SK-N-SH (cell line): Measurements from ENCODE around the gene FOCAD. TPM values are rescaled to one million over a fixed set of nuclear protein-coding genes. Genes with fewer than 3 reads are reported as not detected.

ENCODE experiments used
- CTCF ChIA-PET: fragments of 300-600, 350-600 bp; formaldehyde crosslinking; extraction: SDS; loops from one replicate; lab custom pipeline; 2021; lab: Yijun Ruan, JAX
- POLR2A ChIA-PET: fragments of 350-600 bp; sonication (Branson Sonifier 250); formaldehyde crosslinking; extraction: SDS; loops from one replicate; lab custom pipeline; 2020; ENCODE audit warnings: antibody characterized with exemption, inconsistent platforms; lab: Yijun Ruan, JAX
- DNase-seq: peaks from one replicate; pipeline ENCODE4 v3.0.0; 2012
- H2AFZ ChIP-seq: fragments of 200-600 bp; sonication (generic); 2 replicates; pipeline ENCODE4 v1.8.1; 2016; ENCODE audit warnings: antibody characterized with exemption, mild to moderate bottlenecking, low read depth
- H3F3A ChIP-seq: fragments of 200-600 bp; sonication (generic); replicated peaks from 2 replicates; pipeline ENCODE3; 2016; ENCODE audit warnings: antibody characterized with exemption, mild to moderate bottlenecking; ENCODE audit not compliant: insufficient read depth
- H3K27ac ChIP-seq, 2 experiments: fragments of 200-500 bp in 1 of 2; fragments of 200-600 bp in 1 of 2; sonication (Bioruptor generic) in 1 of 2; sonication (generic), shearing (Covaris generic) in 1 of 2; 2 replicates each; pipeline versions ENCODE4 v1.5.1 to v1.6.1; 2014 to 2016; ENCODE audit warnings: low read depth in 2 of 2, inconsistent platforms in 1 of 2, low read length in 1 of 2, mild to moderate bottlenecking in 1 of 2, mixed read lengths in 1 of 2
- H3K27me3 ChIP-seq: fragments of 200-600 bp; sonication (generic), shearing (Covaris generic); 2 replicates; pipeline ENCODE4 v1.6.1; 2016; ENCODE audit warnings: mixed run types; ENCODE audit not compliant: insufficient read depth
- H3K36me3 ChIP-seq, 2 experiments: fragments of 200-500 bp in 1 of 2; fragments of 200-600 bp in 1 of 2; sonication (Bioruptor generic) in 1 of 2; sonication (generic) in 1 of 2; replicated peaks in 1 of 2; 2 replicates each; pipeline versions ENCODE3 to v1.5.1; 2014 to 2016; ENCODE audit warnings: low read length in 1 of 2, mild to moderate bottlenecking in 1 of 2; ENCODE audit not compliant: insufficient read depth in 2 of 2, control insufficient read depth in 1 of 2
- H3K4me1 ChIP-seq, 2 experiments: fragments of 200-500 bp in 1 of 2; fragments of 200-600 bp in 1 of 2; sonication (Bioruptor generic) in 1 of 2; sonication (generic), shearing (Covaris generic) in 1 of 2; 2 replicates each; pipeline versions ENCODE4 v1.5.1 to v1.6.1; 2014 to 2016; ENCODE audit warnings: low read depth in 1 of 2, low read length in 1 of 2, mixed run types in 1 of 2; ENCODE audit not compliant: insufficient read depth in 2 of 2, control insufficient read depth in 1 of 2
- H3K4me2 ChIP-seq: fragments of 200-600 bp; sonication (generic), shearing (Covaris generic); 2 replicates; pipeline ENCODE4 v1.6.1; 2017; ENCODE audit warnings: mixed run types
- H3K4me3 ChIP-seq, 2 experiments: fragments of 200-500 bp in 1 of 2; fragments of 200-600 bp in 1 of 2; sonication (Bioruptor generic) in 1 of 2; sonication (generic), shearing (Covaris generic) in 1 of 2; 2 replicates each; pipeline versions ENCODE4 v1.5.1 to v1.8.1; 2014 to 2016; ENCODE audit warnings: low read depth in 2 of 2, inconsistent platforms in 1 of 2, low read length in 1 of 2, mild to moderate bottlenecking in 1 of 2, mixed read lengths in 1 of 2, moderate library complexity in 1 of 2
- H3K79me2 ChIP-seq: fragments of 200-600 bp; sonication (generic); 2 replicates; pipeline ENCODE4 v1.8.1; 2017; ENCODE audit warnings: mild to moderate bottlenecking; ENCODE audit not compliant: insufficient read depth
- H3K9ac ChIP-seq: fragments of 200-600 bp; sonication (generic); 2 replicates; pipeline ENCODE4 v1.6.1; 2017; ENCODE audit warnings: mixed run types
- H3K9me2 ChIP-seq: fragments of 200-600 bp; sonication (generic); 2 replicates; pipeline ENCODE4 v1.6.1; 2017; ENCODE audit warnings: mixed run types
- H3K9me3 ChIP-seq: fragments of 200-600 bp; sonication (generic); 2 replicates; pipeline ENCODE4 v1.6.1; 2017; ENCODE audit warnings: mixed run types, mild to moderate bottlenecking, moderate library complexity
- H4K20me1 ChIP-seq: fragments of 200-600 bp; sonication (generic); 2 replicates; pipeline ENCODE4 v1.6.1; 2017; ENCODE audit warnings: mild to moderate bottlenecking, mixed run types; ENCODE audit not compliant: insufficient read depth
- EP300 ChIP-seq, 2 experiments: IDR thresholded peaks; 2 replicates each; pipeline versions ENCODE4 v1.4.0 to v1.6.1; 2012; ENCODE audit warnings: borderline replicate concordance in 1 of 2, low read depth in 1 of 2, low read length in 1 of 2
- FOSL2 ChIP-seq: IDR thresholded peaks from 2 replicates; pipeline ENCODE4 v1.4.0; 2012; ENCODE audit warnings: low read depth, mild to moderate bottlenecking, moderate library complexity, borderline replicate concordance
- FOXM1 ChIP-seq: IDR thresholded peaks from 2 replicates; pipeline ENCODE4 v1.4.0; 2012; ENCODE audit warnings: low read depth, mild to moderate bottlenecking
- JUND ChIP-seq: IDR thresholded peaks from 2 replicates; pipeline ENCODE4 v1.4.0; 2012
- MEF2A ChIP-seq: IDR thresholded peaks from 2 replicates; pipeline ENCODE4 v1.4.0; 2012; ENCODE audit warnings: low read depth, borderline replicate concordance
- MXI1 ChIP-seq: IDR thresholded peaks from 2 replicates; pipeline ENCODE4 v1.6.1; 2012; ENCODE audit warnings: mild to moderate bottlenecking, low read depth, low read length, improper control_type of control experiment
- NFIC ChIP-seq: IDR thresholded peaks from 2 replicates; pipeline ENCODE4 v1.4.0; 2012; ENCODE audit warnings: borderline replicate concordance
- NRF1 ChIP-seq: IDR thresholded peaks from 2 replicates; pipeline ENCODE4 v1.6.1; 2012; ENCODE audit warnings: low read depth, mild to moderate bottlenecking, low read length
- POLR2AphosphoS5 ChIP-seq: IDR thresholded peaks from 2 replicates; pipeline ENCODE4 v1.6.1; 2012; ENCODE audit warnings: low read depth, low read length
- RXRA ChIP-seq: IDR thresholded peaks from 2 replicates; pipeline ENCODE4 v1.4.0; 2012; ENCODE audit warnings: low read depth, mild to moderate bottlenecking, borderline replicate concordance
- SIN3A ChIP-seq: IDR thresholded peaks from 2 replicates; pipeline ENCODE4 v1.6.1; 2012; ENCODE audit warnings: low read depth, mild to moderate bottlenecking, low read length, moderate library complexity, borderline replicate concordance
- SMC3 ChIP-seq: IDR thresholded peaks from 2 replicates; pipeline ENCODE4 v1.6.1; 2012; ENCODE audit warnings: low read depth, low read length, improper control_type of control experiment
- USF2 ChIP-seq: fragments of 150-350 bp; IDR thresholded peaks from 2 replicates; pipeline ENCODE4 v1.6.1; 2017; ENCODE audit warnings: antibody characterized with exemption, low read length, low read depth, borderline replicate concordance
- YY1 ChIP-seq: IDR thresholded peaks from 2 replicates; pipeline ENCODE4 v1.4.0; 2012; ENCODE audit warnings: low read depth, mild to moderate bottlenecking
- WGBS: methylation state at CpG from one replicate; pipeline ENCODE4 v1.1.6; 2017; ENCODE audit warnings: low lambda C conversion rate; 5-methylcytosine and 5-hydroxymethylcytosine counted together
- polyA plus RNA-seq, 3 experiments: library from polyadenylated mRNA; depleted of rRNA; stranded (reverse); fragments of >200 nt; gene quantifications; 2 replicates each; pipeline ENCODE4 v1.2.3, GENCODE V29; 2012
- TF ChIP-seq, protein P1 (sequence below): IDR thresholded peaks from 2 replicates; pipeline ENCODE4 v1.4.0; 2012; ENCODE audit warnings: low read depth, borderline replicate concordance
- TF ChIP-seq, protein P2 (sequence below): IDR thresholded peaks from 2 replicates; pipeline ENCODE4 v1.4.0; 2012; ENCODE audit warnings: low read depth, borderline replicate concordance
- TF ChIP-seq, protein P3 (sequence below): IDR thresholded peaks from 2 replicates; pipeline ENCODE4; 2012
- TF ChIP-seq, protein P4 (sequence below): IDR thresholded peaks from 2 replicates; pipeline ENCODE4 v1.6.1; 2012; ENCODE audit warnings: mild to moderate bottlenecking, low read depth, low read length, moderate library complexity

FOCAD gene
- polyA plus RNA-seq, 1 of the 3 experiments (the other 2 are of a cell fraction) = 15.8 TPM

- TF ChIP-seq, protein P1, sequence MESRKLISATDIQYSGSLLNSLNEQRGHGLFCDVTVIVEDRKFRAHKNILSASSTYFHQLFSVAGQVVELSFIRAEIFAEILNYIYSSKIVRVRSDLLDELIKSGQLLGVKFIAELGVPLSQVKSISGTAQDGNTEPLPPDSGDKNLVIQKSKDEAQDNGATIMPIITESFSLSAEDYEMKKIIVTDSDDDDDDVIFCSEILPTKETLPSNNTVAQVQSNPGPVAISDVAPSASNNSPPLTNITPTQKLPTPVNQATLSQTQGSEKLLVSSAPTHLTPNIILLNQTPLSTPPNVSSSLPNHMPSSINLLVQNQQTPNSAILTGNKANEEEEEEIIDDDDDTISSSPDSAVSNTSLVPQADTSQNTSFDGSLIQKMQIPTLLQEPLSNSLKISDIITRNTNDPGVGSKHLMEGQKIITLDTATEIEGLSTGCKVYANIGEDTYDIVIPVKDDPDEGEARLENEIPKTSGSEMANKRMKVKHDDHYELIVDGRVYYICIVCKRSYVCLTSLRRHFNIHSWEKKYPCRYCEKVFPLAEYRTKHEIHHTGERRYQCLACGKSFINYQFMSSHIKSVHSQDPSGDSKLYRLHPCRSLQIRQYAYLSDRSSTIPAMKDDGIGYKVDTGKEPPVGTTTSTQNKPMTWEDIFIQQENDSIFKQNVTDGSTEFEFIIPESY = no peak
- TF ChIP-seq USF2 (no peak), NRF1 (no peak), RXRA (no peak), SMC3 (no peak), YY1 (no peak), POLR2AphosphoS5 (no peak), FOXM1 (no peak), MEF2A (no peak), NFIC (no peak), FOSL2 (no peak), MXI1 (no peak), JUND (no peak), EP300 (IDR thresholded peaks at IDR 0.05; ENCODE audit: borderline replicate concordance in 1 of 2, low read depth in 1 of 2, low read length in 1 of 2) (no peak), SIN3A (no peak)
- TF ChIP-seq, protein P2, sequence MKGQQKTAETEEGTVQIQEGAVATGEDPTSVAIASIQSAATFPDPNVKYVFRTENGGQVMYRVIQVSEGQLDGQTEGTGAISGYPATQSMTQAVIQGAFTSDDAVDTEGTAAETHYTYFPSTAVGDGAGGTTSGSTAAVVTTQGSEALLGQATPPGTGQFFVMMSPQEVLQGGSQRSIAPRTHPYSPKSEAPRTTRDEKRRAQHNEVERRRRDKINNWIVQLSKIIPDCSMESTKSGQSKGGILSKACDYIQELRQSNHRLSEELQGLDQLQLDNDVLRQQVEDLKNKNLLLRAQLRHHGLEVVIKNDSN = no peak
- TF ChIP-seq, protein P3, sequence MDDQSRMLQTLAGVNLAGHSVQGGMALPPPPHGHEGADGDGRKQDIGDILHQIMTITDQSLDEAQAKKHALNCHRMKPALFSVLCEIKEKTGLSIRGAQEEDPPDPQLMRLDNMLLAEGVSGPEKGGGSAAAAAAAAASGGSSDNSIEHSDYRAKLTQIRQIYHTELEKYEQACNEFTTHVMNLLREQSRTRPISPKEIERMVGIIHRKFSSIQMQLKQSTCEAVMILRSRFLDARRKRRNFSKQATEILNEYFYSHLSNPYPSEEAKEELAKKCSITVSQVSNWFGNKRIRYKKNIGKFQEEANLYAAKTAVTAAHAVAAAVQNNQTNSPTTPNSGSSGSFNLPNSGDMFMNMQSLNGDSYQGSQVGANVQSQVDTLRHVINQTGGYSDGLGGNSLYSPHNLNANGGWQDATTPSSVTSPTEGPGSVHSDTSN = no peak
- TF ChIP-seq, protein P4, sequence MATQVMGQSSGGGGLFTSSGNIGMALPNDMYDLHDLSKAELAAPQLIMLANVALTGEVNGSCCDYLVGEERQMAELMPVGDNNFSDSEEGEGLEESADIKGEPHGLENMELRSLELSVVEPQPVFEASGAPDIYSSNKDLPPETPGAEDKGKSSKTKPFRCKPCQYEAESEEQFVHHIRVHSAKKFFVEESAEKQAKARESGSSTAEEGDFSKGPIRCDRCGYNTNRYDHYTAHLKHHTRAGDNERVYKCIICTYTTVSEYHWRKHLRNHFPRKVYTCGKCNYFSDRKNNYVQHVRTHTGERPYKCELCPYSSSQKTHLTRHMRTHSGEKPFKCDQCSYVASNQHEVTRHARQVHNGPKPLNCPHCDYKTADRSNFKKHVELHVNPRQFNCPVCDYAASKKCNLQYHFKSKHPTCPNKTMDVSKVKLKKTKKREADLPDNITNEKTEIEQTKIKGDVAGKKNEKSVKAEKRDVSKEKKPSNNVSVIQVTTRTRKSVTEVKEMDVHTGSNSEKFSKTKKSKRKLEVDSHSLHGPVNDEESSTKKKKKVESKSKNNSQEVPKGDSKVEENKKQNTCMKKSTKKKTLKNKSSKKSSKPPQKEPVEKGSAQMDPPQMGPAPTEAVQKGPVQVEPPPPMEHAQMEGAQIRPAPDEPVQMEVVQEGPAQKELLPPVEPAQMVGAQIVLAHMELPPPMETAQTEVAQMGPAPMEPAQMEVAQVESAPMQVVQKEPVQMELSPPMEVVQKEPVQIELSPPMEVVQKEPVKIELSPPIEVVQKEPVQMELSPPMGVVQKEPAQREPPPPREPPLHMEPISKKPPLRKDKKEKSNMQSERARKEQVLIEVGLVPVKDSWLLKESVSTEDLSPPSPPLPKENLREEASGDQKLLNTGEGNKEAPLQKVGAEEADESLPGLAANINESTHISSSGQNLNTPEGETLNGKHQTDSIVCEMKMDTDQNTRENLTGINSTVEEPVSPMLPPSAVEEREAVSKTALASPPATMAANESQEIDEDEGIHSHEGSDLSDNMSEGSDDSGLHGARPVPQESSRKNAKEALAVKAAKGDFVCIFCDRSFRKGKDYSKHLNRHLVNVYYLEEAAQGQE = no peak
- TF ChIP-seq, all 33 proteins: peak for 0
- Histone ChIP-seq H3K9ac (no peak overlapping the region), H3K27ac (no peak overlapping the region), H4K20me1 (no peaks in the 10 kb centered on the region), H3K9me2 (no peaks in the 10 kb centered on the region), H3K79me2 (no peaks in the 10 kb centered on the region), H3F3A (no peaks in the 10 kb centered on the region), H3K27me3 (no peaks in the 10 kb centered on the region), H3K36me3 (peaks cover 0 to 18% of the 10 kb centered on the region in 2 experiments), H3K4me3 (no peak overlapping the region), H3K4me2 (no peak overlapping the region), H2AFZ (no peak overlapping the region), H3K9me3 (no peaks in the 10 kb centered on the region; the same call in 1 of the 2 replicates), H3K4me1 (no peaks in the 10 kb centered on the region)
- ChIA-PET POLR2A (no interaction called here), CTCF (no interaction called here)
- whole genome bisulfite sequencing = 93% methylated on average over 4 of the region's 4 CpGs
- DNase-seq = no peak
These were observed 170.4 kb downstream of the FOCAD start for GRCh38 chr9:20854444-20854843.
